UCSD-AML1 (cell line): ENCODE data around the gene YIPF1.

Source experiments
- DNase-seq: peaks from one replicate; lab custom pipeline; 2025; ENCODE audit not compliant: unreplicated experiment; lab: John Stamatoyannopoulos, UW

YIPF1 gene

DNA sequence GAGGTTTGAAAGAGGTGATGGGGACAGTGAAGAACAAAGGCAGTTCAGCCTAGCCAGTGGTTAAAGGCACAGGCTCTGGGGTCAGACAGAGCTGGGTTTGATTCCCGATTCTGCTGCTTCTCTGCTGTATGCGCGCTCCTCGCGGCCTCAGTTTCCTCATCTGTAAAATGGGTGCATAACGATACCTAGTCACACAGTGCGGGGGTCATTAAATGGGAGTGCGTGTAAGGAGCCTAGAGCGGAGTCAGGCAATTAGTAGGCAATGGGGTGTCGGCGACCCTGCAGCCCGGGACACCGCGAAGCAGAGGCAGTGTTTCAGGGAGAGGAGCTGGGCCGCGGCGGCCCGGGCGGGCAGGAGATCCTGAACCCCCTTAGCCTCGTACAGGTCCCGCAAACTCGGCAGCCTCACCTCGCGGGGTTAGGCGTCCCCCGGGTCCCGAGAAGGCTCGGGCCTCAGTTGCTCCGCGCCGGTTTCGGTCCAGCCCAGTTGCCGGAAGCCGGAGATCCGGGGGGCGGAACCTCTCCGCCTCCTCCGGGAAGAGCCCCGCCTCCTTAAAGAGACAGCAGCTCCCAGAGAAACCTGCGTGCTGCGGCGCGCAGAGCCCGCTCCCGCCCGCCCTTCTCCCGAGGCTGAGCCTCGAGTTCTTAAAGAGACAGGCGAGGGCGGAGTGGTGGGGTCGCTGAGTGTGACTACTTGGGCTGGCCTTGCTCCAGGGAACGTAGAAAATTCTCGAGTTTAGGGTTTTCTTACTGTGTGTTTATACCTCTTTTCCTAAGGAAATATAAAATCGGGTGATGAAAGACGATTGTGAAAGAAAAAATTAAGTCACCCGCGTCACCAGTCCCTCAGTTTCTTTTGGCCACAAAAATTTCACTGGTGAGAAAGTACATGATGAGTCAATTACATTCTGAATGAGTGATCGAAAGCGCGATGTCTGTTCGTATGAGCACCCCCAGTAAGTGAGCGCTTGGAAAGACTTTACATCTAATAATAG, at the start of gene YIPF1:
YIPF1 (minus strand) TSS at position 494 of the 995 bp plus-strand sequence. CDS start 860 bp downstream, outside the sequence.
- peak; percentile 90 for DNase-seq

DNA sequence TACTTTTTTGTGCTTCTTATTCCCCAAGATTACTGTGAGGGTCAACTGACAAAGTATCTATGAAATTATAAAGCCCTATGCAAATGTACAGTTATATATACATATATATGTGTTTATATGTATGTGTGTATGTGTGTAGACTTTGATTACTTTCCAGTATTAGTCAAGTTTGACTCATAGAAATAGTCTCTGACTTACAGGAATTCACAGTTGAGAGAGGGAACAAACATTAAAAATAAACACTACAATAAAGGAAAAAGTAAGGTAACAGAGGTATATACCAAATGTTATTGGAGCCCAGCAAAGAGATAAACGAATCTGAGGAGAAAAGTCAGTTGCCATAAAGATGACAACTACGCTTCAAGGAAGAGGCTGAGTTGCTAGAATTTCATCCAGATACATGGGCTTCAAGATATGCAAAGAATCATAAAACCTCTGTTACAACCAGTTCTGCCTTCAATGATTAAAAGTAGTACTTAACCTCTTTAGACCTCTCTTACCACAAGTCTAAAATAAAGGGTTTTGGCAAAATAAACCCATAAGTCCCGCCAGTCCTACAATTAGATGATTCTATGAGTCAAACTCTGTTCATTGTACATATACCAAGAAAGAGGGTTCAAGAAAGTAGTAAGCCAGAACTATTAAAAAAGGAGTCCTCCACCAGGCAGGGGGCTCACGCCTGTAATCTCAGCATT, 48.7 kb upstream of the YIPF1 start:
- no peak for DNase-seq

DNA sequence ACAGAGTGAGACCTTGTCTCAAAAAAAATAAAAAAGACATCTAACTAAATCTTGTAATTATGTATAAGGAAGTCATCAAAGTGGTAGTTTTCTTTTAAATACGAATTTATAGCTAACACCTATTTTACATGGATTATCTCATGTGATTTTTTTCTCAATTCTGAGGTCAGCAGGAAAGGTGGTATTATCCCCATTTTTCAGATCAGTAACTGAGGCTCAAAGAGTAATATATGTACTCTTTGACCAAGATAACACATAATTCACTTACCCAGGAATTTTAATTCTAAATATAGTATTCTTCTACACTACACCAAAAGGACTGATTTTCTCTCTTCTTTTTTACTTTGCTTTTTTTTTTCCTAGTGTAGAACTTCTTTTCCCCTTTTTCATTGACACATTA, 46.8 kb upstream of the YIPF1 start:
- DNase-seq, result no peak

DNA sequence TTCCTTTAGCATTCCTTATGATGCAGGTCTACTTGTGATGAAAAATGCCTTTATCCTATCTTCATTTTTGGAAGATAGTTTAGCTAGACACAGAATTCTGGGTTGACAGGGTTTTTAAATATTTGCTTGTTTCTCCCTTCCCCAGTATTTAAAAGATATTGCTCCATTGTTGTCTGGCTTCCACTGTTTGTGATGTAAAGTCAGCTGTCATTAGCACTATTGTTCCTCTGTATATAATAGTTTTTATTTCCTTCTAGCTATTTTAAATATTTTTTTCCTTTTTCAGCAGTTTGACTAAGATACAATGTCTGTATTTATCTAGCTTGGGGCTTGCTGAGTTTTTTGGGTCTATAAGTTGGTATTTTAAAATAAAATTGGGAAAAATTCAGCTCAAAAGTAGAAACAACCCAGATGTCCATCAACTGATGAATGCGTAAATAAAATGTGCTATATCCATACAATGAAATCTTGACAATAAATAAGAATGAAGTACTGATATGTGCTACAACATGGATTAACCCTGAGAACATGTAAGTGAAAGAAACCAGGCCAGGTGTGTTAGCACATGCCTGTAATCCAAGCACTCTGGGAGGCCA, 44.7 kb upstream of the YIPF1 start:
- DNase-seq, result no peak

DNA sequence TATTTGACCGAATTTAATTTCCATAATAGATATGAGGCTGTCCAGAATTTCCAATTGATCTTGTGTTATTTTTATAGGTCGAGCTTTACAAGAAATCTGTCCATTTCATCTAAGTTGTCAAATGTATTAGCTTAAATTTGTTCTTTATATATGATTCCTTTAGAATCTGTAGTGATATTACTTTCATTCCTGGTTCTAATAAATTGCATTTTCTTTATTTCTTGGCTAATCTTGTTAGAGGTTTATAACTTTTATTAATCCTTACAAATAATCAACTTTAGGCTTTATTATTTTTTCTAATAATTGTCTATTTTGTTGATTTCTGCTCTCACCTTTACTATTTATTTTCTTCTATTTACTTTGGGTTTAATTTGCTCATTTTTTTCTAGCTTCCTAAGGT, 41.9 kb upstream of the YIPF1 start:
- no peak for DNase-seq

DNA sequence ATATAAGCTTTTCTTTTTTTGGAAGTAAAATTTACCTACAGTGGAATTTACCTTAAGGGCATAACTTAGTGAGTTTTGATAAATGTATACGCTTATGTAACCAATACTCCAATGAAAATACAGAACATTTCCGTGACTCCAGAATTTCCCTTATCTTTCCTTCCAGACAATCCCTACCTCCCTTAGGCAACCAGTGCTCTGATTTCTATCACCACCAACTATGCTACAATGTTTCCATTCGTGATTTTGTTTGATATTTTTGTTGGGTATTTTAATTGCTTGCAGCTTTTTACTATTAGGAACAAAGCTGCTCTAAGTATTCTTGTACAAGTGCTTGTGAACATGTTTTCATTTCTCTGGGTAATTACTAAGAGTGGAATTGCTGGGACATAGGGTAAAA, 41.3 kb upstream of the YIPF1 start:
- DNase-seq, result no peak

DNA sequence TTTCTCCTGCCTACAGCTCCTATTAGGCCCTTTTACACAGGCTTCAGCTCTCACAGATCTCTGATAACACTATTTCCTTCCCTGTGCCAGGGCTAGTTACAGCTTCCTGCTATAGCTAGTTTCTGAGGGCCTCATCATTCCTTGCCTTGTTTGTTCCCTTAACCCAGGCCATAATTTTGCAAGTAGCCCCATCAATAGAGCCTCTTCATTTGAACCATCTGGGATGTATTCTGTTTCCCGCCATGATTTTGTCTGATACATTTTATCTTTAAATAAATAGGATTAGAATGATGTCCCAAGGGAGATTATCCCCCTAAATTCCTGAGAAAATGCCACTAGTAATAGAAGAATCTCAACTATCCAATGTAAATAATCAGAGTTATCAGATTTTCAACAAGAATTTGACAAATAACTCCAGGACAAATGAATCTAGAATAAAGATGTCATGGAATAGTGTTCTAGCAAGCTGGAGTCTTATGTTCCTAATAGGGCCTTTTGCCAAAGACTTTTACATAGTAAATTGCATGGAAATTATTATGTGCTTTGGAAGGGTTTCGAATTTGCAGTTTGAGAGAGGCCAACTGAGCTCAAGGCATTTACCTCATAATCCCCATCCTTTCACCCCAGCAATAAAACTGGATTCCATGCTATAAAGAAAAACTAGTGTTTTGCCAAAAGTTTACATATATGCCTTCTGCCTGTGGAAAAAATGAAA, 39.8 kb upstream of the YIPF1 start:
- DNase-seq, result no peak

DNA sequence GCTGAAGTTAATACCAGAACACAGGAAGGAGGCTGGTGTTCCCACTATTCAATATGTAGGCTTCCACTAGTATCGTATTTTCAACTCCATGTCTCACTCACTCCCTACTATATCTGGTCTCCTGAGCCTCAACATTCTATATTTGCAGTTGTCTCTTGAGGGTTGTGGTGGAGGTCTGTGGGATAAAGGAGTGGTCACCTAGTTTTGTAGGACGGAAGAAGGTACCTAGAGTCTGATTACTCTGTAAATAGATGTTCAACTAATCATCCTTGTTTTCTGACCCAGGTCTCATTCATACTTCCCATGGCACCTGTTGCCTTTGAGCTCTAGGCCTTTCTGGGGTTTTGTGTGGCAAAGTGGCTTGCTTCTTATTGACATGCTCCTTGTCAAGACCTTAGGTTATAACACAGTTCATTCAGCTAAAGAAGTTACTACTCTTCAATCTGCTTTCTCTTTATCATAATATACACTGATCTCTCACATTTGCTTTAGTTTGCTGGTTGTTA, 37.8 kb upstream of the YIPF1 start:
- DNase-seq, result no peak

DNA sequence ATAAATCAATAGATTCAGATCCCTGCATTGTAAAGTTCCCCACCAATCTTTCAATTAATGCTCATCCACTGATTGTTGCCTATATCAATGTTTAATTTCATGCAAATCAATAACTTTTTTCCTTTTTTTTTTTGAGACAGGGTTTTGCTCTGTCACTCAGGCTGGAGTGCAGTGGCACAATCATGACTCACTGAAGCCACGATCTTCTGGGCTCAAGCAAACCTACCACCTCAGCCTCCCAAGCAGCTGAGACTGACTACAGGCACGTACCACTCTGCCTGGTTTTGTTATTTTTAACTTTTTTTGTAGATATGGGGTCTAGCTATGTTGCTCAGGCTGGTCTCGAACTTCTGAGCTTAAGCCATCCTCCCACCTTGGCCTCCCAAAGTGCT, 30.1 kb upstream of the YIPF1 start:
- no peak for DNase-seq

DNA sequence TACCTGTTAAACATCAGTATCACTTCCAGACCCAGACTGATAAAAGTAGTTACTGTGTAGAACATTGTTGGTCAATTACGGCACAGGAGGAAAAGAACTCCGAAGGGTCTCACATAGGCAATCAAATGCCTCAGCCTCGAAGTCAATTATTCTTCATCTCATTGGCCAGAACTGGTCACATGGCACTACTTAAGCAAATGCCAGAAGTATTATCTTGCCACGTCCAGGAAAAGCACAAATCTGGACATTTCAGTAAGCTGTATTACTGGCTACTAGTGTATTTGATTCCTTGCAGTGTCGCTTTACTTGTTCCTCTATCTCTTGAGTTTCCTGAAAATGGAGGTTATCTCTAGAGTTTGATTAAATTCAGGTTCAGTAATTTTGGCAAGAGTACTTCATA, 28.7 kb upstream of the YIPF1 start:
- no peak for DNase-seq

DNA sequence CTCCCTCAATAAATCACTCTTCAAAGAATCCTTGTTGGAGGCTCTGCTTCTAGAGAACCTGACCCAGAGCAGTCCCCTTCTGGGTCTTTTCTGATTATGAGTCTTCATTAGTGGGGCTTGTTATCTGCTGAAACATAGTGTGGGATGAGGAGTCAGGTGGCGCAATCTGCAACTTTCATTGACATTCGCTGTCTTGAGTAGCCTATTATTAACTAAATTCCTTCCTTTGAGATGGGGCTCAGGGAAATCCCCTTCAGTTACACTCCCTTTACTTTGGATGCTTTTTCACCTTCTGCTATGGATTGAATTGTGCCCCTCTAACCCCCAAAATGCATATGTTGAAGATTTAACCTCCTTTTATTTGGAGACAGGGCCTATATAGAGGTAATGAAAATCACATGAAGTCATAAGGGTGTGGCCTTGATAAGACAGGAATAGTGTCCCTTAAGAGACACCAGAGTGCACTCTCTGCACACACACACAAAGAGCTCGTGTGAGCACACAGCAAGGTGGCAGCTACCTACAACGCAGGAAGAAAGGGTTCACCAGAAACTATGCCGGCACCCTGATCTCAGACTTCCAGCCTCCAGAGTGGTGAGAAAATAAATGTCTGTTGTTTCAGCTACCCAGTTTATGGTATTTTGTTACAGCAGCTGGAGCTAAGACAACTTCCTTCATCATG, 23.9 kb upstream of the YIPF1 start:
- DNase-seq, result no peak

DNA sequence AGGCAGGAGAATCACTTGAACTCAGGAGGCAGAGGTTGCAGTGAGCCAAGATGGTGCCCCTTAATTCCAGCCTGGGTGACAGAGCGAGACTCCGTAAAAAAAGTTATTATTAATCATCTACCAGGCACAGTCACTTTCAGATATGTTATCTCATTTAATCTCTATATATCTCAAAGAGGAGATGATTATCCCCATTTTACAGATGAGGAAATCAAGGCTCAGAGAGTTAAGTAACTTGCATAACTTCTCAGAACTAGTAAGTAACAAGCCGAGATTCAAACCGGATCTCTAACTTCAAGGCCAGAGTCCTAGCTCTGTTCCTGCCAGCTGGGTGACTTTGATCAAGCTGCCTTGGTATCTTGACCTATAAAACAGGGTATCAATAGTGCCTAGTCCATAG, 21.8 kb upstream of the YIPF1 start:
- no peak for DNase-seq

DNA sequence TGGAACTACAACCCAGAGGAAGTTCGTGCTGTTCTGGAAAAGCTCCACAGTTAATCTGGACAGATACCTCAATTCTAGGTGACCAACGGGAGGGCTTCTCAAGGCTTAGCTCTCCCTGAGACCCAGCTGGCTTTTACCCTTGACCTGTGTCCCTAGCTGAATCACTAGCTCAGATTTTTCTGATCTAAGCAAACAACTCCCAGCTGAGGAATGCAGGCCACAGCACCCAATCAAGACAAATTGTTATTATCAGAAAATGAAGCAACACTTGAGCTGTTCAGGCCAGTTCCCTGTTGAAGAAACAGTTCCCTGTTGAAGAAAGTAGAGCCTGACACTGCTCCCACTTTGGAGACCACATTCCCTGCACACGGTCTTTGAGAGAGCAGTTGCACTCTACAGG, 20.3 kb upstream of the YIPF1 start:
- DNase-seq, result no peak

DNA sequence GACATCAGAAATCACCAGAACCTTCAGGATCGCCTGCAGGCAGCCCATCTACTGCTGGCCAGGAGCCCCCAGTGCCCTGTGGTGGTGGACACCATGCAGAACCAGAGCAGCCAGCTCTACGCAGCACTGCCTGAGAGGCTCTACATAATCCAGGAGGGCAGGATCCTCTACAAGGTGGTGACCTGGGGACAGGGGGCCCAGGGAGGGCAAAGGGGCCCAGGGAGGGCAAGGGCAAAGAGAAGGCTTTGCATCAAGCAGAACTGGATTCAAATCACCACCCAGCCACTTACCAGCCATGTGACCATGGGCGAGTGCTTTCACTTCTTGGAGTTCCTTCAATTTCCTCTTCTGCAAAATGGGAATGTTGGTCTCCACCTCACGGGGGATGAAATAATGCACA, 16.5 kb upstream of the YIPF1 start:
- no peak for DNase-seq

DNA sequence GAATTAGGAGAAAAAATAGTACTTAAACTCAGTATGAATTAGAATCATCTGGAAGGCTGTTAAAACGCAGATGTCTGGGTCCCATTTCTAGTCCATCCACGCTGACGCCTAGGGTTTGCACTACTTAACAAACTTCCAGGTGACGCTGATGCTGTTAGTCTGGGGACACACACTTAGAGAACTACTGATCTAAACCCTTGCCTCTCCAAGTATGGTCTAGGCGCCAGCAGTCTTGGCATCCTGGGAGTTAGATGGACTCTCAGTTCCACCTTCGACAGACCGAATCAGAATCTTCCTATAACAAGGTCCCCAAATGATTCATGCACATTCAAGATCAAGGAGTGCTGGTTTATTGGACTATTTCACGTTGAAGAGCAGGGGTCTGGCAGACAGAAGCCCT, 15.9 kb upstream of the YIPF1 start:
- no peak for DNase-seq

DNA sequence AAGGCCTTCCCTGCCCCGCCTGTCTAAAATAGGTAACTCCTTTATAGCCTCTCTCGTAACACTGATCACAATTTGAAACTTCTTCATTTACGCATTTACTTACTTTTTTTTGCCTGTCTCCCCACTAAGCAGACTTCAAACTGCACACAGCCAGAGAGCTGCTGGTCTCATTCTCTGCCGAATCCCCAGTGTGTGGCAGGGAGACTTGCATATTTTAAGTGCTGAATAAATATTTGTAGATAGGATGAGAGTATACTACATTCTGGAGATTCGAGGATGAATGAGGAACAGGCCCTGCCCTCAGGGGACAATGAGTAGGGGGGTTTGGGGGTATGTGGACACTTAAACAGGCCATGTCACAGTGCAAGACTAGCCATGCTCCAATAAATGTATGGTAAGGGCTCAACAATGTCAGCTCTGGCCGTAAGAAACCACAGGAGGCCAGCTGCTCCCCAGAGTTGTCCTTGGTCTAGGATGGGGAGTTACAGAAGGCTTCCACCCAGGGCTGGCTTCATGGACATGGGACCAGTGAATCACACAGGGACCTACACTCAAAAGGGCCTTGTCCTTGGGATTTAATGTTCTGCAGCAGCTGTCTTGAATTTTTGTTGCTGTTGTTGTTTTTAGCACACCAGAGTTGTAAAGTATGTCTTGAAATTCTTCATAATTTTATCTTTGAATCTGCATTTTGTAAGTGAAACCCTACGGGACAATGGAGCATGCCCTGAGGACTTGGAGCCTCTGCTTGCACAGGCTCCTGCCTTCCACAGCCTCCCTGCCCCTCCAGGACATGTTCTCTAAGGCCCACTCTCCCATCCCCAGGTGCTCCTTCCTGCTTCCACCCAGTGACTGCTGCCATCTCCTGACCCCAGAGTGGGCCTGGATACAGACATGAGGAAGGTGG, 12.9 kb upstream of the YIPF1 start:
- DNase-seq, result no peak

DNA sequence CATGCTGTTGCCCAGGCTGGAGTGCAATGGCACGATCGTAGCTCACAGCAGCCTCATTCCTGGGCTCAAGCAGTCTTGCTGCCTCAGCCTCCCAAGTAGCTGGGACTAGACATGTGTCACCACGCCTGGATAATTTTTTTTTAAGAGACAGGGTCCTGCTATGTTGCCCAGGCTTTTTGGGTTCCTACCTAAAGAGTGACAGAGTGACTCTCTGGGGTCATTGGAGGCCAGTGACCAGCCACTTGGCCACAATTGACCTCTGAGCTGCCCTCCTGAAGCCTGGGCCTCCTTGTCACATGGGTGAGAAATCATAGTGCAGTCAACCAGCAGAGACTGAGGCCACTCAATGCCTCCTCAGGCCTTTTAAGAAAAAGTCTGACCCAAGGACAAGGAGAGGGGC, 10.1 kb upstream of the YIPF1 start:
- no peak for DNase-seq

DNA sequence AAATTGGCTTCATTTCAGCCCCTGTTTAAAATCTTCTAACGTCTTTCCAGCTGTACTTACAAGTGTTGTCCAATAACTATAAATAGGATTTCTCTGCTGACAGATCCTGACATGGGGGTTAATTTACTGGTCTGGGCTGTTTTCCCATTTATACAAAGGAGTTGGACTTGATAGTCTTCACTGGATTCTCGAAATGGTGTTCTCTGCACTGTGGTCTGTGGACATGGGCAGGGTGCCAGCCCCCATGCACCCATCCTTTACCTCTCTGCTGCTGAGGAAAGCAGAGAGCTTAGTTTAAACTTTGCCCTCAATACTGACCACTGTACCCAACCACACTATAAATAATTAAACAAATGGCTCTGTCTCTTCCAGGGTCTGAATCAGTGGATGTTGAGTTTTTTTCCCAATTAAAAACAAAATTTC, 9.6 kb upstream of the YIPF1 start:
- no peak for DNase-seq

DNA sequence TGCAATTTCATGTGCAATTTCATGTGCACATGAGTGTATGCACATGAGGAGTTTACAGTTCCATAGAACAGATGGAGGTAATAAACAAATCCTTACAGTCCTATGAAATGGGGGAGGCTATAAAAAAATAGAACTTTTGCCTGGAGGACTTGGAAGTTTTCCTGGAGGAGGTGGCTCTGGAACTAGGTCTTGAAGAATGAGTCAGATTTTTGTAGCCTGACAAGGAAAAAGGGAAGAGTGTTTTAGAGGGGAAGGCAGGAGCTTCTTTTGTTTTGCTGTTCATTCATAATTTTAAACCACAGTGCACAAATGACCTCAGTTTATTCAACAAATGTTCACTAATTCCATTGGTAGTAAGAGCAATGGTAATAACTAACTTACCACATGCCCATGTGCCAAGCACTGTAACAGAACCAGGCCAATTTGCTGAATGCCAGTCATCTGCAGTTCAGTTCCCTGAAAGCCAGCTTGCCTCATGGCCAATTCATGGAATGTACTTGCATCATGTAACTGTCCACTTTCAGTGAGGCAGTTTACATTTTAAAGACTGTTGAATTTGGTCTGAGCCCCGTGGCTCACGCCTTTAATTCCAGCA, 7.1 kb upstream of the YIPF1 start:
- DNase-seq, result no peak
